HT1080 (cell line): ENCODE measurements around the gene LIPC. TPM values are rescaled to one million over a fixed set of nuclear protein-coding genes. Genes with fewer than 3 reads are reported as not detected.

Source experiments
- DNase-seq: peaks from one replicate; pipeline ENCODE4 v3.0.0-alpha.2; 2015; ENCODE audit warnings: low read depth
- total RNA-seq: library from RNA; depleted of rRNA; stranded (reverse); fragments of >200 nt; shearing (Covaris generic); gene quantifications from 2 replicates; pipeline ENCODE4 v1.2.3, GENCODE V29; 2014

The LIPC gene
- total RNA-seq, 1 experiment from 2014 or later, result 0.11 TPM

GRCh38 chr15:58551764-58552504, 120.1 kb downstream of the LIPC start:
- peak; percentile 80 for DNase-seq

DNA sequence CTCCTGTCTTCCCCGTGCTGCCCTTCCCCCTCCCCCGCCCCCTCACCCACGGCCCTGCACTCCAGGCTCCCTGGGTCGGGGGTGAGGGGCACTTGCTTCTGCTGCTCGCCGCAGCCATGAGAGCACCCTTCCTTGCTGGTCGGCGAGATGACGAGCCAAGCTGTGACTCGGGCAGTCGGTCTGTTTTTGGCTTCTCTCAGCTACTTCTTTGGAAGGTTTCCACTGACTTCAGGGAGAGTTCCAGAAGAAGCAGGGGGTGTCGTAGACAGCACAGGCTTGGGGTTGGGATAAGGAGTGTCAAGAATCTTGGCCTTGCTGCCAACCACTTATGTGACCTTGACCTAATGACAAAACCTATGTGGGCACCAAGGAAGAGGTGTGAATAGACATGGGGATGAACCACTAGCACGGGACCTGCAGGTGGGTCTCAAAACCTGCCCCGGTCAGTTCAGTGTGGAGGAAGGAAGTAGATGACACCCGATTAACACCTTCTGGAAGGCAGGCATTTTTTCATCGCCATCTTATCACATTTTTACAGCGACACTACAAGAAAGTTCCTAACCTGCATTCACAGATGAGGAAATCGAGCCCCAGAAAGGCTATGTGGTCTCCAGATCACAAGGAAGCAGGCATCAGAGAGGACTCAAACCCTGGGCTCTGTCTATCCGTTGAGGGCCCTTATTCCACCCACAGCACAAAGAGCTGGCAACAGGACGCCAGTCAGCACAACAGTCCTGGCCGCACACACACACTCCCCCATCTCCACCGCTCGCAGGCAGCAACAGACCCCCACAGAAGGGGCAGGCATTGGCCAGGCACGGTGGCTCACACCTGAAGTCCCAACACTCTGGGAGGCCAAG, 120.9 kb downstream of the LIPC start:
- no peak for DNase-seq

GRCh38 chr15:58553365-58553918, 121.7 kb downstream of the LIPC start:
- DNase-seq, result no peak

DNA sequence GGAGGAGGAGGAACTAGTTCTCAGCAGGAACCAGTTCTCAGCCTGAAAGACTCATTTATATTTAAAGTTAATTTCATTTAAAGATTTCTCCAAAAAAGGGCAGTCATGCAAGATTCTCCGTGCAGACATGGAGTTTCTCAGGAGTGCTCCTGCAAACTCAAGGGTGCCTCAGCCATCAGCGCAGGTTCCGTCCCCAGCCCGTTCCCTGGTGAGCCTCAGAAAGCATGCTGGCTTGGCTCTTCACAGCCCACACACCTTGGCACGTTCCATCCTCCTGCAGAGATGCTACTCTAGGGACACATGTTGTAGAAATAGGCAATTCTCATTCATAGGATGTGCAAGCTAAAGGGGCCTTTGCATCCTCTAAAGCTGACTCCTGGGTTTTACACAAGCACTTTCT, 123.0 kb downstream of the LIPC start:
- no peak for DNase-seq

DNA sequence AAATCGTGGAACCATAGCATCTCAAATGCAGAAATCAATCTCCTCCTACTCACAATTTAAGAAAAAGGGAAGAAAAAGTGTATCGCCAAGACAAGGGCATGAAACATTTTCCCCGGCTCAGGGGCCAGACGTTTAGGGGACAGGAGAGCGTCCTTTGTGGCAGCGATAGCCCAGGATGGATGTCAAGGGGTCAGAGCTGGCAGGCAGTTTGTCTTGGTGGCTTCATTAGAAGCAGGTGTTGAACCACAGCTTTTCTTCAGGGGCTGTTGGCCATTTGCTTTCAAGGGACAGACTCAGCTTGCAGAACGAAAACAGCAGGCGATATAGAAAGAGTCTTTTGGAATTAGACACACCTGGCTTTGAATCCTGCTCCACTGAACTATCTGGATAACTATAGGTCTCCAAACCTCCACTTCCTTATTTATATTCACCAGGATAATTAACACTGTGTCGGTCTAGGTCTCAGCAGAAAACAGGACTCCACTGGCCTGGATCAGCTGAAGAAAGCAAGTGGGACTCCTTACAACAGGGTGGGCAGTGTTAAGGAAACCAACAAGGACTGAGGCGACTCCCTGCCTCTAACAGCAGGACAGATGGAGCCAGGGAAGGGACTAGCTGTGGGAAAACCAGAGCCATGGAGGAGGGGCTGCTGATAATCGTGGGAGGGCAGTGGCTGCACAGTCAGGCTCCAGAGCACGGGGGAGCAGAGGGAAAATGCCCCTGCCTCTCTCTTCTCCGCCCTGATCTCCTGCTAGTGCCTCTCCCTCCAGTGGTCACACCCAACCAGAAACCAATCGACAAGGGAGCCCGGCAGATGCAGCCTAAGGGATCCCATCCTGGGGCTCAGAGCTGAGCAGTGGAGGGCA, 123.6 kb downstream of the LIPC start:
- no peak for DNase-seq

- no peak for DNase-seq
Observed at GRCh38 chr15:58556028-58556361, 124.2 kb downstream of the LIPC start.

DNA sequence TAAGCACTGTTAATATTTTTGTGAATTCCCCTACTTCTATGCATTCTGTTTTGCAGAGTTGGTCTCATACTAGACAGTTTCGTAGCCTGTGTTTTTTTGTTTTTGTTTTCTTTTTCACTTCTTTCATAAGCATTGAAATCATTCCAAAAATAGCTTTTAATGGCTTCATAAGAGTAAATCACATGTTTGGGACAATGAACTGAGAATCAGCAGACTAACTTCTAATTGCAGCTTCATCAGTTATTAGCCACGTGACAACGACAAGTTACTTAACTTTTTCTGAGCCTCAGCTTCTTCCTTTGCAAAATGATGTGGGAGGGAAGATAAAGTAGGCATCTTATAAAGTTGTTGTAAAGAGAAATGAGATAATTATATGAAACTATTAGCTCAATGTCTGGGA, 124.8 kb downstream of the LIPC start:
- DNase-seq, result no peak

DNA sequence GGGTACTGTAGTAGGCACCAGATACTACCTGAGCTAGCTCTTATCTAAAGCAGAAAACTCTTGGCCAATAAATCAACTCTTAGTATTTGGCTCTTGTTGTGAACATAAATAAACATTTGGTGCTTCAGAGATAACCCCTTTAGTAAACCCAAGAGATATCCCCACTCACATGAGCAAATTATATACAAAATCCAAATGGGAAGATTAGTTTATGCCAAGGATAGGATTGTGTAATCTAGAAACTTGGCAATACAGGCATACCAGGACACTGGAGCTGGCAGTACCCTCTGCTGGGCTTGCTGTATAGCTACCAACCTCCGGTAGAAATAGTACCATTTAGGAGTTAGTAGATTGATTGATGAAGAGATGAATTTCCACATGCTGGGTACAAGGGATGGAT, 127.0 kb downstream of the LIPC start:
- DNase-seq, result no peak

DNA sequence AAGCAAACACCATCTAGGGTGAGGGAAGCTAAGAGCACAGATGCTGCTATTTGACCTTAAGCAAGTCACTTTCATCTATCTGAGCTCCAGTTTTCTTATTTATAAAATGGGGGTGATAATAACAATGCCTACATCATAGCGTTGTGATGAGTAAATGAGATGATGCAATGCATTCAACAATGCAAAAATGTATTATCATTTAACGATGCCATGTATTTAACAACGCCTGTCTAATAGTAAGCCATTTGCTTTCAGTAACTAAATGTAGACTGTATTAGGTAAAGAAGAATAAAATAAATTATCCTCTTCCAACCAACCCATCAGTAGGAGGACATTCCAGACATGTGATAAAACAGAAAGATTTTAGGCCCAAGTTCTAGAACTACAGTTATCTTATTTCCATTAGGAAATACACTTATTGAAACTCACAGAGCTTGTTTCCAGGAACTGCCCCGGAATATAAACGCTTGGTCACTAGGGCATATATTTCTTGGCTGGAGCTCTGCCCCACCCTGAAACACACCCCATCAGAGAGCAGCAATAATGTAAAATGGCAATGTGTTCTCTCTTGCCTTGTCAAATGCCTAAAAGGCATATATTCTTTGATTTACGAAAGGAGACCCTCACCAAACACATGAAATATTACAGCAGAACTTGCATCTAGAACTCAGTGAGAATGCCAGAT, 128.3 kb downstream of the LIPC start:
- no peak for DNase-seq

- no peak for DNase-seq
Observed at GRCh38 chr15:58561321-58561720, 129.5 kb downstream of the LIPC start.

DNA sequence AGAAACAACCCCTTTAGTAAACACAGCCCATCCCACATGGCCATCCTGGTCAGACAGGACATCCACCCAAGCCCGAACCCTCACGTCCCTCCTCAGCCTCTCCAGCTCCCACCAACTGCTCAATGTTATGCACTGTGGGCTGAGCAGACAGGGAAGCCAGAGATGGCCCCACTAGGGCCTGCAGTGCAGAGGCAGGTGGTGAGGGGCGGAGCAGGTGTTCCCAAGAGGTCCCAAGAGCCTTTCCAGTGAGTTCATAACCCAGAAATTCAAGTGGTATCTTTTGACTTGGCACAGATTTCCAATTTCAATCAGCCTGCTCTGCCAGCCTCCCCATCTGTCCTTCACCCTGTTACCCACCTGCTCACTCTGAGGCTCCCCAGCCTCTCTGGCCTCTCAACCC, 130.3 kb downstream of the LIPC start:
- no peak for DNase-seq

GRCh38 chr15:58564981-58565380, 133.2 kb downstream of the LIPC start:
- DNase-seq, result no peak

DNA sequence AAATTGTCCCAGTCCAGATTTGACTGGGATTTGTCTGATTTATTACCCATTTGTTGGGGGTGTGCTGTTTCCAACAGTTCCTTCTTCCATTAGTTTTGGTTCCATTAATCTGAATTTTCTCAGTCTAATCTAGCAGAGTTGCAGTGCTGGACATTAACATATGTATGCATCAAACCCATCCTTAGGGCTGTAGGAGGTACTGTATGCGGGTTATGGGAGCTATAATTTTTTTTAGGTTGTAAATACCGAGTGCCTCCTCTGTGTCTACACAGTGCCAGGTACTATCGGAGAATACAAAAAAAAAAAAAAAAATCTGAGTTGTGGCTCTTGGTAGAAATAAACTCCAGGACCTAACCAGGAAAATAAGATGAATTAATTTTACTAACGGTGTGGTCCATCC, 133.8 kb downstream of the LIPC start:
- no peak for DNase-seq

DNA sequence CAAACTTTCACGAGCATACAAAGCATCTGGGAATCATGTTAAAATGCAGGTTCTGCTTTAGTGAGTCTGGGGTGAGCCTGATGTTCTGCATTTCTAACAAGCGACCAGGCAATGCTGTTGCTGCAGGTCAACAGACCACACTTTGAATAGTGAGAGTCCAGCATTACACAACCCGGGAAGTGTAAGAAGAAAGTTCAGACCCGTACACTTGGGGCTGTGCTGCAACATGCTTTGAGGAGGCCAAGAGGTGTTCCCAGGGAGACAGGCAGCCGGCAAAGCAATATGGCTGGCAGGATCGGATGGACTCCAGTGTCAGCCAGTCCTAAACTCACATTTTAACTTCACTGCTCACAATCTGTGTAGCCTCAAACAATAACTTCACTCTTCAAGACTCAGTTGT, 134.2 kb downstream of the LIPC start:
- no peak for DNase-seq

DNA sequence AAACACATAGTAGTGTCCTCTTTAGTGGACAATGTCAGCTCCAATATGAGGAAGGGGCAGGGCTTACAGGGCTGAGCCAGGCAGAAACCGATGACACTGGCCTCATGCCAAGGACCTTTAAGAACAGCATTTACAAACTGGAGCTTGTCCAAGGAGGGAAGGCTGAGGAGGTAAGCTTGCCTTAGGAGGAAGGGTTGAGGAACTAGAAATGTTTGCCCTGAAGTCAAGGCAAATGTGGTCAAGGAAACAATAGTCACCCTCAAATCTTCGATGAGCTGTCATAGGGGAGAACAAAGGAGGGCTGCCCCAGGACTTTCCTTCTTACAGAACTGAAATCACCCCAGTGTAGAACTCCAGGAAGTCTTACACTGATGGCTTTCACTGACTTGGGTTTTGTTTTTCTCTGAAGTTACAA, 136.4 kb downstream of the LIPC start:
- DNase-seq, result peak; percentile 26

DNA sequence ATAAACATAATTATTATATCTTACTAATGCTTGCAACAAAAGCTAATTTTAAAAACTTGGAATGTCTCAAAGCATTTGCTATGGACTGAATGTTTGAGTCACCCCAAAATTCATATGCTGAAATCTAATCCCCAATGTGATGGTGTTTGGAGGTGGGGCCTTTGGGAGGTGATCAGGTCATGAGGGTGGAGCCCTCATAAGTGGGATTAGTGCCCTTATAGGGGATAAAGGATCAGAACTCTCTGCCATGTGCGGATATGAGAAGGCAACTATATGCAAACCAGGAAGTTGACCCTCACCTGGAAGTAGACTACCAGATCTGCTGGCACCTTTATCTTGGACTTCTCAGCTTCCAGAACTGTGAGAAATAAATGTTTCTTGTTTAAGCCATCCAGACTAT, 137.7 kb downstream of the LIPC start:
- DNase-seq, result no peak

- no peak for DNase-seq
Observed at GRCh38 chr15:58571491-58571890, 139.7 kb downstream of the LIPC start.

- DNase-seq, result no peak
Observed at GRCh38 chr15:58572521-58572920, 140.7 kb downstream of the LIPC start.

- no peak for DNase-seq
Observed at GRCh38 chr15:58573270-58573669, 141.5 kb downstream of the LIPC start.

DNA sequence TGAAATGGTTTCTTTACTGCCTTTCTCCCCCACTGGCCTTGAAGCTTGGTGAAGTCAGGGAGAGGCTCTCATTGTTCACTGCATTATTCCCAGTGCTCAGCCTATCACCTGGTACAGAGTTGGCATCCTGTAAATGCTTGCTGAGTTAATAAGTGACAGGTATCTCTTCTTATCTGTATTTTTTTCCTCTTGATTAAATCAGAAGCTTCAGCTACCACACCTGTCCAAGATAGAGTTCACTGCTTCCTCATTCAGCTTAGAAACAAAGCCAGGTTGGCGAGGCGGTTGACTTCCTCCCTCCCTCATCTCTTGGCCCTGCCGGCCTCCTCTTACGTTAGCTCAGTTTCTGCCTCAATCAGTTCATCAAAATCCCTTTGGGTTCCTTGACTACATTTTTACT, 142.8 kb downstream of the LIPC start:
- DNase-seq, result no peak
